GM12892 (cell line): ENCODE data around the gene HSD17B4.

ENCODE experiments used
- POLR2A ChIP-seq: IDR thresholded peaks from 2 replicates; pipeline ENCODE4 v1.6.1; 2011; ENCODE audit warnings: low read depth, low read length, control low read depth
- TAF1 ChIP-seq: IDR thresholded peaks from 2 replicates; pipeline ENCODE4 v1.6.1; 2011; ENCODE audit warnings: low read depth, mild to moderate bottlenecking, control low read depth, low read length, borderline replicate concordance

DNA sequence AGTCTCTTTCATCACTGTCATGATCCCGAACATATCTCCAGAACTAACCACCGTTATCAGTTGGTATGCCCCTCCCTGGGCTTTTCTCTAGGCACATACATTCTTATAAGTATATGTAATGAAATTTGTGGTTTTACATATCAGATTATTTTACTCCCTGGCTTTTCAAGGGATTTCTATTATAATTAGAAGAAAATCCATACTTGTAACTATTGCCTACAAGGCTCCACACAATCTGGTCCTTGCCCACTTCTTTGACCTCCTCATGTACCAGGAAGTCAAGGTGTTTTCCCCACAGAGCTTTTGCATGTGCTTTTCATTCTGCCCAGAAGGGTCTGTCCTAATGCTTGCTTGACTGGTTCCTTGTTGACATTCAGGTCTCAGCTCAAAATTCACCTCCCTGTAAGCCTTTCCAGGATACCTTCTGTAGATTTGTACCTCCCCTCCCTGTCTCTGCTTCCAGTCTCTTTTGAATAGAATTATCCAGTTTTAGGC, 33.6 kb upstream of the HSD17B4 start:
- no peak for TF ChIP-seq TAF1
- no peak for TF ChIP-seq POLR2A
